Uterus (tissue), 2 donors: ENCODE results near the gene HIRIP3.

ENCODE experiments used
- CTCF ChIP-seq, 4 experiments: fragments of 200-600 bp in 2 of 4; fragments of 450-650 bp in 2 of 4; sonication (generic) in 2 of 4; IDR thresholded peaks; one replicate each; pipeline ENCODE4 v1.5.1; 2016 to 2019; ENCODE audit warnings: antibody characterized with exemption in 4 of 4, mild to moderate bottlenecking in 2 of 4, moderate library complexity in 1 of 4
- POLR2A ChIP-seq, 2 donors: fragments of 450-650 bp; IDR thresholded peaks; one replicate each; pipeline ENCODE4 v1.6.1; 2016; ENCODE audit warnings: antibody characterized with exemption in 2 of 2, mild to moderate bottlenecking in 1 of 2, moderate library complexity in 1 of 2

- TF ChIP-seq CTCF (IDR thresholded peaks at IDR 0.05) (no peak), POLR2A (IDR thresholded peaks at IDR 0.05) (no peak)
These were observed 32.9 kb downstream of the HIRIP3 start for GRCh38 chr16:29962344-29962994.
